IgD-negative memory B cell (primary cell): ENCODE results near the gene GSDME. TPM values are rescaled to one million over a fixed set of nuclear protein-coding genes. Genes with fewer than 3 reads are reported as not detected.

ENCODE experiments used
- H3K27ac Mint-ChIP-seq, 3 donors: one replicate each; pipeline ENCODE4 v1.8.0; 2020 to 2022; ENCODE audit warnings: mild to moderate bottlenecking in 3 of 3, mixed read lengths in 3 of 3, moderate library complexity in 1 of 3
- H3K27me3 Mint-ChIP-seq: one replicate; pipeline ENCODE4 v1.8.0; 2021; ENCODE audit warnings: mixed read lengths
- H3K36me3 Mint-ChIP-seq: one replicate; pipeline ENCODE4 v1.8.0; 2020; ENCODE audit warnings: mild to moderate bottlenecking, mixed read lengths
- H3K4me1 Mint-ChIP-seq, 3 donors: one replicate each; pipeline ENCODE4 v1.8.0; 2020 to 2022; ENCODE audit warnings: mixed read lengths in 3 of 3, mild to moderate bottlenecking in 1 of 3
- H3K4me3 Mint-ChIP-seq, 4 donors: one replicate each; pipeline ENCODE4 v1.8.0; 2020 to 2022; ENCODE audit warnings: mild to moderate bottlenecking in 4 of 4, mixed read lengths in 4 of 4, moderate library complexity in 3 of 4
- H3K9me3 Mint-ChIP-seq, 3 donors: one replicate each; pipeline ENCODE4 v1.8.0; 2020 to 2021; ENCODE audit warnings: mixed read lengths in 3 of 3, mild to moderate bottlenecking in 1 of 3
- polyA plus RNA-seq: library from polyadenylated mRNA; unstranded; fragments of 300-500 nt; fragmentation: Illumina TruSeq; gene quantifications from one replicate; pipeline ENCODE4 v1.2.3, GENCODE V29; 2021

GSDME gene
- polyA plus RNA-seq, 1 donor from 2014 or later = 4.6 TPM

- H3K27ac Mint-ChIP-seq = no peak overlapping the region
- H3K9me3 Mint-ChIP-seq = peaks cover 5 to 10% (median 8%) of the 10 kb centered on the region in 3 donors
- no peak overlapping the region for H3K4me3 Mint-ChIP-seq
- H3K27me3 Mint-ChIP-seq = no peaks in the 10 kb centered on the region
- H3K4me1 Mint-ChIP-seq = peaks cover 0 to 1% (median 1%) of the 10 kb centered on the region in 3 donors
- H3K36me3 Mint-ChIP-seq = peaks cover 15% of the 10 kb centered on the region
These were observed 29.0 kb upstream of the GSDME start for GRCh38 chr7:24786306-24786705.

DNA sequence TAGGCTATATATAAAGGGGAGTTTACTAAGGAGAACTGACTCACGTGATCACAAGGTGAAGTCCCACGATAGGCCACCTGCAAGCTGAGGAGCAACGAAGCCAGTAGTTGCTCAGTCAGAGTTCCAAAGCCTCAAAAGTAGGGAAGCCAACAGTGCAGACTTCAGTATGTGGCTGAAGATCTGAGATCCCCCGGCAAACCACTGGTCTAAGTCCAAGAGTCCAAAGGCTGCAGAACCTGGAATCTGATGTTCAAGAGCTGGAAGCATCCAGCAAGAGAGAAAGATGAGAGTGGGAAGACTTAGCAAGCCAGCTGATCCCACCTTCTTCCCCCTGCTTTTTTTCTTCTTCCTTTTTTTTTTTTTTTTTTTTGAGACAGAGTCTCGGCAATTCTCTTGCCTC, 27.0 kb upstream of the GSDME start:
- H3K9me3 Mint-ChIP-seq = peaks cover 5 to 10% (median 8%) of the 10 kb centered on the region in 3 donors
- no peak overlapping the region for H3K27ac Mint-ChIP-seq
- H3K4me3 Mint-ChIP-seq = no peak overlapping the region
- H3K36me3 Mint-ChIP-seq = peaks cover 15% of the 10 kb centered on the region
- peaks cover 1 to 5% (median 2%) of the 10 kb centered on the region in 3 donors for H3K4me1 Mint-ChIP-seq
- H3K27me3 Mint-ChIP-seq = no peaks in the 10 kb centered on the region

GRCh38 chr7:24783698-24784097, 26.4 kb upstream of the GSDME start:
- no peak overlapping the region for H3K4me3 Mint-ChIP-seq
- H3K36me3 Mint-ChIP-seq = peaks cover 13% of the 10 kb centered on the region
- H3K9me3 Mint-ChIP-seq = peaks cover 5 to 10% (median 8%) of the 10 kb centered on the region in 3 donors
- peaks cover 5 to 7% (median 6%) of the 10 kb centered on the region in 3 donors for H3K4me1 Mint-ChIP-seq
- peak overlapping the region in 1 of 3 donors; percentile 17 for H3K27ac Mint-ChIP-seq
- no peaks in the 10 kb centered on the region for H3K27me3 Mint-ChIP-seq

- Mint-ChIP-seq H3K4me1 (peaks cover 5 to 9% (median 8%) of the 10 kb centered on the region in 3 donors), H3K27ac (no peak overlapping the region), H3K27me3 (no peaks in the 10 kb centered on the region), H3K4me3 (no peak overlapping the region), H3K9me3 (peaks cover 5 to 10% (median 8%) of the 10 kb centered on the region in 3 donors), H3K36me3 (peaks cover 13% of the 10 kb centered on the region)
These were observed 23.8 kb upstream of the GSDME start for GRCh38 chr7:24781106-24781505.

DNA sequence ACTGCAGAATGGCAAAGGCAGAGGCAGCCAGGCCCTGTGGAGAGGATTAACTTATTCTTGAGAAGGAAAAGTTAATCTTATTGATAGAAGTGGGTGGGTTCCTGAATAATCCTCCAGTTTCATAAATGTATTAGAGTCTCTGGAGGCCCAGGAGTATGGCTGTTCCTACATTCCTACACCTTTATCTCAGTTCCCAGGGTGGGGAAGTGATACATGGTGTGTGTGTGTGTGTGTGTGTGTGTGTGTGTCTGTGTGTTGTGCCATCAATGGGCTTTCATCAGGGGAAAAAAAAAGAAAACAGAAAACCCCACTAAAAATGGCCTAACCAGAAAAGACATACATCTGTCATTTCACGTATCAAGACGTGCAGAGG, 22.0 kb upstream of the GSDME start:
- Mint-ChIP-seq H3K27ac (no peak overlapping the region), H3K27me3 (no peaks in the 10 kb centered on the region), H3K9me3 (peaks cover 5 to 10% (median 8%) of the 10 kb centered on the region in 3 donors), H3K4me1 (peaks cover 5 to 9% (median 6%) of the 10 kb centered on the region in 3 donors), H3K36me3 (peaks cover 10% of the 10 kb centered on the region), H3K4me3 (no peak overlapping the region)

- peaks cover 2 to 5% (median 3%) of the 10 kb centered on the region in 3 donors for H3K9me3 Mint-ChIP-seq
- H3K4me3 Mint-ChIP-seq = peak overlapping the region in 1 of 4 donors; percentile 50
- peaks cover 7% of the 10 kb centered on the region for H3K36me3 Mint-ChIP-seq
- no peak overlapping the region for H3K27ac Mint-ChIP-seq
- H3K27me3 Mint-ChIP-seq = no peaks in the 10 kb centered on the region
- peaks cover 5 to 9% (median 6%) of the 10 kb centered on the region in 3 donors for H3K4me1 Mint-ChIP-seq
These were observed 21.4 kb upstream of the GSDME start for GRCh38 chr7:24778543-24779282.

DNA sequence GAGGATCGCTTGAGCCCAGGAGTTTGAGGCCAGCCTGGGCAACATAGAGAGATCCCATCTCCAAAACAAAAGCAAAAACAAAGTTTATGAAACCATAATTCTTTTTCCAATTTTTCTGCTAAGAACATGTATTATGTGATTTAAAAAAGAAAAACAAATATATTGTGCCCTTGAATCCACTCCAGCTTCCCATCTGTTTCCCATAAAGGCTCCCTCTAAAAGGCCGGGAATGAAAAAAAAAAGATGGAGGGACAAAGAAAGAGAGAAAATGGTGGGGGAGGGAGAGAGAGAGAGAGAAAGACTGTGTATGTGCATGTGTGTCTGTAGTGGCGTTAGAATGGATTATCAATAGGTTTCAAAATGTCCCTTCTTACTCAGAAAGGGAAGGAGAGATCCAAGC, 20.5 kb upstream of the GSDME start:
- H3K4me1 Mint-ChIP-seq = peaks cover 5 to 9% (median 6%) of the 10 kb centered on the region in 3 donors
- peaks cover 3% of the 10 kb centered on the region for H3K36me3 Mint-ChIP-seq
- H3K9me3 Mint-ChIP-seq = no peaks in the 10 kb centered on the region
- no peak overlapping the region for H3K27ac Mint-ChIP-seq
- no peaks in the 10 kb centered on the region for H3K27me3 Mint-ChIP-seq
- no peak overlapping the region for H3K4me3 Mint-ChIP-seq

GRCh38 chr7:24773646-24774045, 16.4 kb upstream of the GSDME start:
- H3K27me3 Mint-ChIP-seq = no peaks in the 10 kb centered on the region
- no peak overlapping the region for H3K4me3 Mint-ChIP-seq
- H3K27ac Mint-ChIP-seq = no peak overlapping the region
- H3K9me3 Mint-ChIP-seq = peaks cover 3 to 8% (median 8%) of the 10 kb centered on the region in 3 donors
- H3K36me3 Mint-ChIP-seq = no peaks in the 10 kb centered on the region
- H3K4me1 Mint-ChIP-seq = peaks cover 0 to 2% (median under 1%) of the 10 kb centered on the region in 3 donors

GRCh38 chr7:24769851-24770250, 12.6 kb upstream of the GSDME start:
- Mint-ChIP-seq H3K4me1 (no peaks in the 10 kb centered on the region), H3K27ac (no peak overlapping the region), H3K9me3 (peaks cover 3 to 8% (median 8%) of the 10 kb centered on the region in 3 donors), H3K27me3 (peaks cover 7% of the 10 kb centered on the region), H3K36me3 (no peaks in the 10 kb centered on the region), H3K4me3 (no peak overlapping the region)

DNA sequence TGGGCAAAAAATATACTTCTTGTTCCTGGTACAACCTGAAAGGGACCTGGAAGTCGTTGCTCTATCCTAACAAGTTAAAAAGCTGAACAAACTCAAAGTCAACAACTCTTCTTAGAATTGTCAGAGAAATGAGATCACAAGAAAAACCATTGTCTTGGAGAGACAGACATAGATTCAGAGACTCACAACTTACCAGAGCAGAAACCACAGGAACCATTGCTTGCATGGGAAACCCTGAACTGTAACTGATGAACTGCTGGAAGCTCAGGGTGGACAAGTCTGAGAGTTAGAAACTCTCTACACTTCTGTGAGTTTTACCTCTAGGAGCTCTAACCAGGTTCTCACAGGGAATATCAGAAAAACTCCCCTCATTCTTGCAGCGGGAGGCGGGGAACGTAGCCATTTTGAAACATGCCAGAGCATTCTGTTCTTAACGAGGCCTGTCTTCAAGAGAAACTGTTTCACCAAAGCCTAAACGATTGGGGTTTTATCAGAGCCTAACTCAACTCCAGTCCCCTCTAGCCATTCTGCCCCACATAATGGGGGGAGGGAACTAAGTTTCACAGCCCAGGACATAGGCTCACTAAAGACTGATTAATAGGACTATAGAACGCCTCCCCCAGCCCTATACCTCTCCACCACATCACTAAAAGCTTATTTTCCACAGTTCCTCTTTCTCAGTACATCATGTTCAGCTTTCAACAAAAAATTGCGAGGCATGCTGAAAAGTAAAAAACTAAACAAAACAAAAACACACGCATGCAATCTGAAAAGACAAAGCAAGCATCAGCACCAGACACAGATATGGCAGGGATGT, 12.0 kb upstream of the GSDME start:
- peaks cover 7% of the 10 kb centered on the region for H3K27me3 Mint-ChIP-seq
- no peaks in the 10 kb centered on the region for H3K36me3 Mint-ChIP-seq
- no peak overlapping the region for H3K4me3 Mint-ChIP-seq
- peaks cover 3 to 8% (median 8%) of the 10 kb centered on the region in 3 donors for H3K9me3 Mint-ChIP-seq
- no peak overlapping the region for H3K27ac Mint-ChIP-seq
- no peaks in the 10 kb centered on the region for H3K4me1 Mint-ChIP-seq

GRCh38 chr7:24767878-24768569, 10.8 kb upstream of the GSDME start:
- Mint-ChIP-seq H3K9me3 (peaks cover 3 to 8% (median 8%) of the 10 kb centered on the region in 3 donors), H3K27me3 (peaks cover 7% of the 10 kb centered on the region), H3K27ac (no peak overlapping the region), H3K4me3 (no peak overlapping the region), H3K4me1 (no peaks in the 10 kb centered on the region), H3K36me3 (no peaks in the 10 kb centered on the region)

- Mint-ChIP-seq H3K4me3 (no peak overlapping the region), H3K4me1 (no peaks in the 10 kb centered on the region), H3K27ac (no peak overlapping the region), H3K9me3 (peaks cover 0 to 2% (median 0%) of the 10 kb centered on the region in 3 donors), H3K36me3 (no peaks in the 10 kb centered on the region), H3K27me3 (peaks cover 7% of the 10 kb centered on the region)
These were observed 7.9 kb upstream of the GSDME start for GRCh38 chr7:24764972-24765744.

- H3K36me3 Mint-ChIP-seq = no peaks in the 10 kb centered on the region
- no peak overlapping the region for H3K27ac Mint-ChIP-seq
- H3K9me3 Mint-ChIP-seq = peaks cover 0 to 2% (median 0%) of the 10 kb centered on the region in 3 donors
- H3K4me3 Mint-ChIP-seq = no peak overlapping the region
- peaks cover 11% of the 10 kb centered on the region for H3K27me3 Mint-ChIP-seq
- no peaks in the 10 kb centered on the region for H3K4me1 Mint-ChIP-seq
These were observed 6.7 kb upstream of the GSDME start for GRCh38 chr7:24764011-24764410.

GRCh38 chr7:24763303-24763901, 6.1 kb upstream of the GSDME start:
- H3K36me3 Mint-ChIP-seq = no peaks in the 10 kb centered on the region
- H3K9me3 Mint-ChIP-seq = peaks cover 0 to 2% (median 0%) of the 10 kb centered on the region in 3 donors
- no peaks in the 10 kb centered on the region for H3K4me1 Mint-ChIP-seq
- H3K4me3 Mint-ChIP-seq = no peak overlapping the region
- H3K27ac Mint-ChIP-seq = no peak overlapping the region
- H3K27me3 Mint-ChIP-seq = peaks cover 17% of the 10 kb centered on the region
